Type B pancreatic cell (in vitro differentiated cells): ENCODE measurements around the gene ARAP2. TPM values are rescaled to one million over a fixed set of nuclear protein-coding genes. Genes with fewer than 3 reads are reported as not detected.
A peak's percentile ranks its signal among the peaks of the same experiment; 100 is the strongest.

Experiments
- DNase-seq: peaks from one replicate; pipeline ENCODE4 v3.0.0; 2021; ENCODE audit warnings: mixed read lengths; ENCODE audit not compliant: unreplicated experiment; ENCODE audit errors: extremely low spot score
- H3K27ac Mint-ChIP-seq: 2 replicates; pipeline ENCODE4 v1.8.0; 2021; ENCODE audit warnings: mild to moderate bottlenecking, mixed read lengths
- H3K27me3 Mint-ChIP-seq: 2 replicates; pipeline ENCODE4 v1.8.0; 2021; ENCODE audit warnings: mixed read lengths
- H3K36me3 Mint-ChIP-seq: 2 replicates; pipeline ENCODE4 v1.8.0; 2021; ENCODE audit warnings: mixed read lengths
- H3K4me1 Mint-ChIP-seq: one replicate; pipeline ENCODE4 v1.8.0; 2021; ENCODE audit warnings: mixed read lengths; ENCODE audit not compliant: unreplicated experiment
- H3K4me3 Mint-ChIP-seq: 2 replicates; pipeline ENCODE4 v1.8.0; 2021; ENCODE audit warnings: mild to moderate bottlenecking, mixed read lengths
- H3K9me3 Mint-ChIP-seq: 2 replicates; pipeline ENCODE4 v1.8.0; 2021; ENCODE audit warnings: mixed read lengths
- long read RNA-seq: library from polyadenylated mRNA; unstranded; transcript quantifications from one replicate; pipeline ENCODE4 v2.0.0, GENCODE V29; 2020
- total RNA-seq: library from RNA; stranded (reverse); gene quantifications from 2 replicates; pipeline ENCODE4 v1.2.1, GENCODE V29; 2021; ENCODE audit warnings: low replicate concordance
- TF ChIP-seq, protein P1 (sequence below): fragments of 200-600 bp; sonication (generic); conservative IDR thresholded peaks from 2 replicates; pipeline ENCODE4 v1.5.0; 2021; ENCODE audit warnings: antibody characterized with exemption, mild to moderate bottlenecking

ARAP2 gene
- total RNA-seq, result 10.8 and 20.0 TPM in 2 replicates
- long read RNA-seq, partial matches to known transcripts, result 9 of 18 reads
- long read RNA-seq, other reads (novel, unspliced or antisense), result 9 of 18 reads

GRCh38 chr4:36244257-36245082 is at the start of gene ARAP2:
Gene ARAP2, minus strand, starts transcription at chr4:36244514. Its CDS starts 15,028 bp downstream, at chr4:36229486.
- peak within 1 kb of the TSS; percentile 94 for H3K27ac Mint-ChIP-seq
- peaks cover 18% of the 10 kb centered on the region for H3K27me3 Mint-ChIP-seq
- H3K4me1 Mint-ChIP-seq, result peaks cover 5% of the 10 kb centered on the region
- peak; percentile 76 for DNase-seq
- TF ChIP-seq, protein P1, sequence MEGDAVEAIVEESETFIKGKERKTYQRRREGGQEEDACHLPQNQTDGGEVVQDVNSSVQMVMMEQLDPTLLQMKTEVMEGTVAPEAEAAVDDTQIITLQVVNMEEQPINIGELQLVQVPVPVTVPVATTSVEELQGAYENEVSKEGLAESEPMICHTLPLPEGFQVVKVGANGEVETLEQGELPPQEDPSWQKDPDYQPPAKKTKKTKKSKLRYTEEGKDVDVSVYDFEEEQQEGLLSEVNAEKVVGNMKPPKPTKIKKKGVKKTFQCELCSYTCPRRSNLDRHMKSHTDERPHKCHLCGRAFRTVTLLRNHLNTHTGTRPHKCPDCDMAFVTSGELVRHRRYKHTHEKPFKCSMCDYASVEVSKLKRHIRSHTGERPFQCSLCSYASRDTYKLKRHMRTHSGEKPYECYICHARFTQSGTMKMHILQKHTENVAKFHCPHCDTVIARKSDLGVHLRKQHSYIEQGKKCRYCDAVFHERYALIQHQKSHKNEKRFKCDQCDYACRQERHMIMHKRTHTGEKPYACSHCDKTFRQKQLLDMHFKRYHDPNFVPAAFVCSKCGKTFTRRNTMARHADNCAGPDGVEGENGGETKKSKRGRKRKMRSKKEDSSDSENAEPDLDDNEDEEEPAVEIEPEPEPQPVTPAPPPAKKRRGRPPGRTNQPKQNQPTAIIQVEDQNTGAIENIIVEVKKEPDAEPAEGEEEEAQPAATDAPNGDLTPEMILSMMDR, result peak; percentile 31
- H3K36me3 Mint-ChIP-seq, result no peaks in the 10 kb centered on the region
- no peaks in the 10 kb centered on the region for H3K9me3 Mint-ChIP-seq
- H3K4me3 Mint-ChIP-seq, result peak within 1 kb of the TSS; percentile 91

DNA sequence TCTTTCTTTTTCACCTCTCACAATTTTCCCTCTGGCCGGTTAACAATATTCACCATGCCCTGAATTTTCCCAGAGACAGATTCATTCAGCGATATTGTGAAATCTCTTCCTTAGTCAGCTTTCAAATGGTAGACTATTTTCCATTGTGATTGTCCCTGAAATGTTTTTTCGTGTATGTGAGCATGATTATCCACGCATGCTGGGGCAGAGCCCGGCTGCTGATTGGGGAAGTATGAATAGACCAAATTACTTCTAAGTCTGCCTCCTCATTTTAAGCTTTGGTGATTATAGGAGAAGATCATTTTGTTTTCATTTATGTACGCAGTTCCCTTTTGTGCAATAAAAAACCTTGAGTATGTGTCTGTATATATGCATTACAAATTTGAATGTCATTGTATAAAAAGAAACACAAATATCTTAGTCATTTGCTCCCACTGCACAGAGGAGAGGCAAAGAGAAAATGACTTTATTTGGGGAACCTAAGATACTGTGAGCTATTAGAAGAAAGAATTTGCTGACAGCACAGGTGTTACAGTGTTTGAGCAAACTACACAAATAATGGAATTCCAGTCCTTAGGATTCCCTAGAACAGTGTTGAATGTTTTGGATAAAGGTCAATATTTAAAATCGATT is 48.4 kb upstream of the ARAP2 start:
- Mint-ChIP-seq H3K4me1 (no peaks in the 10 kb centered on the region), H3K4me3 (no peak overlapping the region), H3K36me3 (no peaks in the 10 kb centered on the region), H3K27me3 (no peaks in the 10 kb centered on the region), H3K9me3 (no peaks in the 10 kb centered on the region), H3K27ac (no peak overlapping the region)
- no peak for DNase-seq
- TF ChIP-seq, protein P1, result no peak

DNA sequence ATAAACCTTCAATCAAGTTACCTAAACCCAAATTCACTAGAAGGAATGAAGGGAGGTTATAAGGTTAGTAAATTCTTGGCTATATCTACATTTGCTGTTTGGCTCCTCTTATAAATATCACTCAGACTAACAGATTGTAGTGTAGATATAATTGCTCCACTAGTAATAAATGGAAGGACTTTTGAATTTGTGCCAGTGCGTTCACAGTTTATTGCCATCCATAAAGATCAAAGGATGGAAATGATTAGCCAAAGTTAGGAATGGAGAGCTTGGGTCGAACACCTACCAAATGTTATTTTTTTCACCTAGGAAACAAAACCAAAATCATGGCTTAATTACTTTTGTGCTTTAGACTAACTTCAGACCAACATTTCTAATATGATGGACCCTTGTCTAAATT is 46.3 kb upstream of the ARAP2 start:
- Mint-ChIP-seq H3K9me3 (no peaks in the 10 kb centered on the region), H3K27ac (no peak overlapping the region), H3K4me3 (no peak overlapping the region), H3K27me3 (no peaks in the 10 kb centered on the region), H3K36me3 (no peaks in the 10 kb centered on the region), H3K4me1 (no peaks in the 10 kb centered on the region)
- TF ChIP-seq, protein P1, result no peak
- no peak for DNase-seq

GRCh38 chr4:36288731-36289426 is 44.6 kb upstream of the ARAP2 start:
- DNase-seq, result no peak
- H3K4me1 Mint-ChIP-seq, result peaks cover 2% of the 10 kb centered on the region
- no peaks in the 10 kb centered on the region for H3K27me3 Mint-ChIP-seq
- no peak overlapping the region for H3K4me3 Mint-ChIP-seq
- no peaks in the 10 kb centered on the region for H3K36me3 Mint-ChIP-seq
- no peaks in the 10 kb centered on the region for H3K9me3 Mint-ChIP-seq
- TF ChIP-seq, protein P1, result no peak
- no peak overlapping the region for H3K27ac Mint-ChIP-seq

DNA sequence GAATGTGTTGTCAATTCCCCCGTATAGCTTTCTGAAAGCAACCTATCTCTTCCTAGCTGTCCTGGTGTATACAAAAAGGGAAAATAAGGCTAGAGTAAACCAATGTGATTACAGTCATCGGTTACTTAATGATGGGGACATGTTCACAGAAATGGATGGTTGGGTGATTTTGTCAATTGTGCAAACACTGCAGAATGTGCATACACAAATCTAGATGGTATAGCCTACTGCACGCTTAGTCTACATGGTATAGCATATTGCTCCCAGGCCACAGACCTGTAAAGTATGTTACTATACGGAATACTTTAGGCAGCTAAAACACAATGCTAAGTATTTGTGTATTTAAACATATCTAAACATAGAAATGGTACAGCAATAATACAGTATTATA is 42.2 kb upstream of the ARAP2 start:
- H3K4me3 Mint-ChIP-seq, result no peak overlapping the region

More for the DNA sequence above, 42.2 kb upstream of the ARAP2 start:
- Mint-ChIP-seq H3K27ac (no peak overlapping the region), H3K4me1 (peaks cover 4% of the 10 kb centered on the region), H3K27me3 (no peaks in the 10 kb centered on the region), H3K9me3 (no peaks in the 10 kb centered on the region), H3K36me3 (no peaks in the 10 kb centered on the region)
- no peak for DNase-seq
- TF ChIP-seq, protein P1, result no peak
